K562 (cell line): ENCODE measurements around the gene NUAK2. TPM values are rescaled to one million over a fixed set of nuclear protein-coding genes. Genes with fewer than 3 reads are reported as not detected.

Experiments
- ARHGAP35 ChIP-seq: fragments of 450-650 bp; IDR thresholded peaks from 2 replicates; pipeline ENCODE4 v1.6.1; 2018; ENCODE audit not compliant: partially characterized antibody
- ELK3 ChIP-seq: fragments of 450-650 bp; formaldehyde crosslinking; IDR thresholded peaks from 2 replicates; pipeline ENCODE4 v1.4.0; 2020; ENCODE audit warnings: mild to moderate bottlenecking
- FOXO4 ChIP-seq: fragments of 450-650 bp; formaldehyde crosslinking; IDR thresholded peaks from 2 replicates; pipeline ENCODE4 v1.4.0; 2020; ENCODE audit warnings: mild to moderate bottlenecking, moderate library complexity
- HOMEZ ChIP-seq: fragments of 250-450 bp; sonication (Bioruptor Pico); IDR thresholded peaks from 2 replicates; pipeline ENCODE4 v1.4.0; 2020; ENCODE audit warnings: mild to moderate bottlenecking, moderate library complexity
- MITF ChIP-seq: IDR thresholded peaks from 2 replicates; pipeline ENCODE4 v1.6.1; 2014; ENCODE audit warnings: antibody characterized with exemption
- MTA3 ChIP-seq: fragments of 450-650 bp; formaldehyde crosslinking; IDR thresholded peaks from 2 replicates; pipeline ENCODE4 v1.6.1; 2017; ENCODE audit warnings: mild to moderate bottlenecking, borderline replicate concordance
- NR2C1 ChIP-seq, 2 experiments: fragments of 450-650 bp; IDR thresholded peaks; 2 replicates each; pipeline ENCODE4 v1.6.1; 2017; ENCODE audit warnings: mild to moderate bottlenecking in 2 of 2, antibody characterized with exemption in 1 of 2, inconsistent platforms in 1 of 2, missing compliant biosample characterization in 1 of 2, missing genetic modification characterization in 1 of 2
- RBM25 ChIP-seq: fragments of 200-400 bp; formaldehyde crosslinking; IDR thresholded peaks from 2 replicates; pipeline ENCODE4 v1.6.1; 2018; ENCODE audit warnings: low read length, low read depth, moderate library complexity; ENCODE audit not compliant: severe bottlenecking
- SRSF9 ChIP-seq: fragments of 200-400 bp; formaldehyde crosslinking; IDR thresholded peaks from 2 replicates; pipeline ENCODE4 v1.6.1; 2017; ENCODE audit warnings: low read depth, low read length, borderline replicate concordance
- STAG1 ChIP-seq: sonication (generic); formaldehyde crosslinking; IDR thresholded peaks from 2 replicates; pipeline ENCODE4 v1.5.0; 2020; ENCODE audit warnings: missing genetic modification reagents, borderline replicate concordance
- ZNF165 ChIP-seq: fragments of 250-450 bp; sonication (Bioruptor Pico); IDR thresholded peaks from 2 replicates; pipeline ENCODE4 v1.4.0; 2020; ENCODE audit warnings: borderline replicate concordance
- polyA plus RNA-seq, 8 experiments: library from polyadenylated mRNA; depleted of rRNA in 4 of 8; stranded (reverse) in 5 of 8; unstranded in 3 of 8; fragments of >200 nt; fragmentation: Nextera tagmentation in 2 of 8; fragmentation: Illumina TruSeq in 1 of 8; extraction: Ambion mirVana in 2 of 8; extraction: Trizol in 1 of 8; gene quantifications; 2 replicates each; pipeline versions ENCODE4 v1.2.1 to v1.2.3, GENCODE V29; 2011 to 2014; ENCODE audit warnings: inconsistent platforms in 1 of 8, missing spikeins in 1 of 8
- total RNA-seq, 7 experiments: library from RNA; depleted of rRNA in 6 of 7; stranded (reverse); fragments of >200 nt in 6 of 7; fragmentation: Illumina TruSeq in 2 of 7; extraction: Trizol in 2 of 7; gene quantifications; 2 replicates each; pipeline versions ENCODE4 v1.2.1 to v1.2.3, GENCODE V29; 2011 to 2021; ENCODE audit warnings: low replicate concordance in 1 of 7

NUAK2 gene
- total and polyA plus RNA-seq, 9 of the 15 experiments (the other 6 are each of a cell fraction or from before 2014, with no cell fraction given) = 0.04 to 0.44 (median 0.14) TPM

- TF ChIP-seq MITF = no peak
- no peak for TF ChIP-seq ARHGAP35
- TF ChIP-seq SRSF9 = no peak
- no peak for TF ChIP-seq ELK3 (CRISPR knock-in tag)
- no peak for TF ChIP-seq STAG1 (CRISPR knock-in tag)
- TF ChIP-seq NR2C1 (IDR thresholded peaks at IDR 0.05) = no peak
- no peak for TF ChIP-seq NR2C1 (tag; IDR thresholded peaks at IDR 0.05)
- TF ChIP-seq ZNF165 (CRISPR knock-in tag) = no peak
- TF ChIP-seq FOXO4 (CRISPR knock-in tag) = no peak
- no peak for TF ChIP-seq MTA3
- TF ChIP-seq RBM25 = no peak
- no peak for TF ChIP-seq HOMEZ
Measured at GRCh38 chr1:205360891-205361290, 39.3 kb upstream of the NUAK2 start (continued).
